HG02885 (cell line): ENCODE results near the gene NPEPPS.

Source experiments
- ATAC-seq: cut with Tn5 transposase; IDR thresholded peaks from one replicate; pipeline ENCODE4 v1.9.1; 2021; ENCODE audit warnings: mild to moderate bottlenecking; ENCODE audit not compliant: unreplicated experiment, poor library complexity

The NPEPPS gene

DNA sequence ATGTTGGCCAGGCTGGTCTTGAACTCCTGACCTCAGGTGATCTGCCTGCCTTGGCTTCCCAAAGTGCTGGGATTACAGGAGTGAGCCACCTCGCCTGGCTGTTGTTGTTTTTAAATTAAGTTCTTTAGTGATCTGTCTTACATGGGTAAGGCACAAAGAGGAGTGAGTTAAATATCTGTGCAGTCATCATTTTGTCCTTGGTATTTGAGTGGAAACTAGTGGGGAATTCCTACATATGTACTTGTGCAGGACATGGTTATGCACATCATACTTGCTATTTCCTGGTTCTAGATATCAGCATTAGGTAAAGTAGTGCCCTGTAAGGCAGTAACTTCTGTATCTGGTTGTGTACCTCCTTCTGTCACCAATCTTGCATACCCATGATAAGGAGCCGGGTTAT is 122.5 kb downstream of the NPEPPS start:
- ATAC-seq = no peak

DNA sequence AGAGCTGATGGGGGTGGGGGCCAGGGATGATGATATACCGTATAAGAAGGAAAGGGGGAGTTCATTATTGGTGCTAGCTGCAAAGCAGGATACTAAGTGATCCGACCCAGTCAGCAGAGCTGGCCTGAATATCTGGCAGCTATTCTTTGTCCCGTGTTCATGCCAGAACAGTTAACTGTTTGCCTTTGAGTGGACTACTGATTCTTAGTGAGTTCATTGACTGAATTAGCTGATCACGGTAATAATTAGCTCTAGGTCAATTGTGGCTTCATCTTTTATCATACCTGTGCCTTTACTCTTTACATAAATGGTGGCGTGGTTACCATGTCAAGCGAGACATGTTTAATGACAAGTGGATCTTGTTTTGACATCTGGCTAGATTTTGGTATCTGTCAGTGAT is 124.1 kb downstream of the NPEPPS start:
- ATAC-seq = no peak

DNA sequence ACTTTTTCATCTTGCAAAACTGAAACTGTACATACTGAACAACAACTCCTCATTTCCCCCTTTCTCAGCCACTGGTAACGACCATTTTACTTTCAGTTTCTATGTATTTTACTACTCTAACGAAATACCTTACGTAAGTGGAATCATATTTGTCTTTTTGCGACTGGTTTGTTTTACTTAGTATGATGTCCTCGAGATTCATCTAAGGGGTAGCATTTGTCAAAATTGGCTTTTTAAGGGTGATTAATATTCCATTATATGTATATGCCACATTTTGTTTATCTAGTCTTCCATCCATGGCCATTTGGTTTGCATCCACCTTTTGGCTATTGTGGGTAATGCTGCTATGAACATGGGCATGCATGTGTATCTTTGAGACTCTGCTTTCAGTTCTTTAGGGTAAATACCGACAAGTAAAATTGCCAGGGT is 129.2 kb downstream of the NPEPPS start:
- ATAC-seq = no peak

- no peak for ATAC-seq
These were observed 133.2 kb downstream of the NPEPPS start for GRCh38 chr17:47663912-47664623.

GRCh38 chr17:47664624-47664941 is 133.7 kb downstream of the NPEPPS start:
- no peak for ATAC-seq

DNA sequence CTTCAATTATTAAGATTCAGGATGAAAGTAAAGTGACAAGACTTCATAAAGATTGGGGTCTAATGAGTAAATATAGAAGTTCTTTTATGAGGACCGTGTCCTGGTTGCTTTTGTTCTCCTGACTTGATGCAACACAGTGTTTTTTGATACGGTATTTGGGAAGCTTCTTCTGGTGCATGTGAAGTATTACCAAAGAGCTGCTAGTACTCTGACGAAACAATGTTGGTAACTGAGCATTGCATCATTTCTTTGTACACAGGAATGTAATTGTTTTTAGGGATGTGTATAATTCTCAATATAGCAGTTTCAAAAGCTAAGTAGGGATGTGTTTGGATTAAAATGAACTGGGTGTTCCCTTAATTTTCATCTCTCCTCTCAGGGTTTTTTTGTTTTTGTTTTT is 134.7 kb downstream of the NPEPPS start:
- no peak for ATAC-seq

GRCh38 chr17:47669081-47669480 is 138.2 kb downstream of the NPEPPS start:
- no peak for ATAC-seq

- no peak for ATAC-seq
These were observed 139.2 kb downstream of the NPEPPS start for GRCh38 chr17:47670064-47670463.
